GM13976 (cell line): ENCODE measurements around the gene CCDC197.

Source experiments
- DNase-seq: peaks from one replicate; pipeline ENCODE4 v3.0.0; 2012; ENCODE audit warnings: low spot score
- CTCF ChIP-seq: IDR thresholded peaks from 2 replicates; pipeline ENCODE4 v1.5.1; 2012; ENCODE audit warnings: borderline replicate concordance, mild to moderate bottlenecking; ENCODE audit not compliant: insufficient read depth; ENCODE audit errors: extremely low read depth, missing control alignments, control extremely low read depth
- in situ Hi-C: fragments of 300-500 bp; cut with MboI; formaldehyde crosslinking; loops from one replicate; pipeline ENCODE4 v1.12.0; 2022; ENCODE audit warnings: low sequenced_read_pairs, mixed read lengths, inconsistent platforms; ENCODE audit not compliant: unreplicated experiment

CCDC197 gene

GRCh38 chr14:94038921-94039629 lies 42.0 kb downstream of the CCDC197 start:
- DNase-seq, result peak; percentile 17
- in situ Hi-C loops, result loop anchor here (10.0 kb wide), 1 partner anchor 96 kb away; no protein-coding TSS in a partner anchor
- TF ChIP-seq CTCF, result no peak

DNA sequence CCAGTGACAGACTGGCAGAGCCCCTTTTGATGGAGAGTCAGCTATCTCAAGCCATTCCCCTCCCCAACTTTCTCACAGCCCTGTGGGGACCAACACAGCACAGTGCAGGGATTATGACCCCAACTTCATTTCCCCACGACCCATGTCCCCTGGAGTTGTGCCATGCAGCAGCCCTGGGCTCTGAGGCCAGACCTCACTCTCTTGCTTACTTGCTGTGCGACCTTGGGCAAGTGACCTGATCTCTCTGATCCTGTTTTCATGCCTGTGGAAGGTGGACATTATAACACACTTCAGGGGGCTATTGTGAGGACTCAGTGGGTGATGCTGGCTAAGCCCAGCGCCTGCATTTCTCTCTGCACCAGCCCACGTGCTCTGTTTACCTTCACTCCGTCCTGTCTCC lies 43.1 kb downstream of the CCDC197 start:
- no peak for TF ChIP-seq CTCF
- in situ Hi-C loops, result no loop called here
- peak; percentile 19 for DNase-seq

DNA sequence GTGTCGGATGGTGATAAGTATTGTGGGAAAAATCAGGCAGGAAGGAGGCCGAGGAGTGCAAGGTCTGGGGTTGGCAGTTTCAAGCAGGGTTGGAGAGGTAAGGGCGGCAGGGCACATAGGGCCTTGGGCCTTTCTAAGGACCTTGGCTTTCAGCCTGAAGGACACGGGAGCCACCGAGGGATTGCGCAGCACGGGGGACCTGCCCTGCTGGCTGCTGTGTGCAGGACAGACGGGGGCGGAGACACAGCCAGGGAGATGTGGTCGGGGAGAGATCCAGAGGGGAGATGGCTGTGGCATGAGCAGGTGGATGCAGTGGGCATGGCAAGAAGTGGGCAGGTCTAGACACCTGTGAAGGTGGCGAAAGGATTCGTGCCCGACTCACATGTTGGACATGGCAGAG lies 43.7 kb downstream of the CCDC197 start:
- in situ Hi-C loops, result no loop called here
- no peak for TF ChIP-seq CTCF
- DNase-seq, result no peak

GRCh38 chr14:94041551-94042346 lies 44.6 kb downstream of the CCDC197 start:
- TF ChIP-seq CTCF, result no peak
- in situ Hi-C loops, result no loop called here
- no peak for DNase-seq

- TF ChIP-seq CTCF, result no peak
- no peak for DNase-seq
- in situ Hi-C loops, result no loop called here
Observed at GRCh38 chr14:94042433-94043091, 45.5 kb downstream of the CCDC197 start.

DNA sequence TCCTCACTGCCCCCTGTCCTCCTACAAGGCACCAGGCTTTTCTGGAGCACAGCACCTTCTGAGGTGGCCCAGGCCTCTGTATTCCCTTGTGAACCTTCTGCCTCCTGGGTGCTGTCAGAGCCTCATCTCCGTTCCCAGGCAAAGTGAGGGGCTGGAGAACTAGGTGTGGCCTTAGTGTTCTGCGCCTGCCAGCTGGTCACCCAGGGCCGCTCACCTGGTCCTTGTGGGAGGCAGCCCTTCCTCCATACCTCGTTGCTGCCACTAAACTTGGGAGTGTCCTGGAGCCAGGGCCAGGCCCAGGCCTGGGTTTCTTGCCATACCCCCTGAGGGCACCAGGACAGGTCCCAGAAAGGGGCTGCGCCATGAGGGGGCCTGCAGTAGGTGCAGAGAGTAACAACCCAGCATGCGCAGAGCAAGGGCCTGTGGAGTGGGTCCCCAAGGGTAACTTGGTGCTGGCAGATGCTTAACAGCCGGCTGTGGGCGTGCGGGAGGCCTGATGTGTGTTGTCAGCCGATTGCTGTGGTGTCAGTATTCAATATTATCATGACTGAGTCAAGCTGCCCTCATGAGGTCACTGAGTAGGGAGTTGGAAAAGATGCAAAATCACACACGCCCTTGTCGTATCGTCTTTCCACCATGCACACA lies 46.1 kb downstream of the CCDC197 start:
- in situ Hi-C loops, result no loop called here
- TF ChIP-seq CTCF, result no peak
- DNase-seq, result no peak
